SK-N-SH treated with all-trans-retinoic acid at 6 μM for 48 hours (cell line): ENCODE data around the gene ABCD3.

Experiments used
- ATAC-seq: fragments of 200-7000 bp; cut with Tn5 transposase; 3 replicates; pipeline ENCODE4 v1.9.1; 2020; ENCODE audit warnings: mild to moderate bottlenecking, moderate library complexity
- ARNTL ChIP-seq: fragments of 450-650 bp; formaldehyde crosslinking; IDR thresholded peaks from 2 replicates; pipeline ENCODE4 v1.5.0; 2020; ENCODE audit warnings: low read depth, mild to moderate bottlenecking, moderate library complexity, borderline replicate concordance
- BACH2 ChIP-seq: fragments of 250-450 bp; sonication (Bioruptor Pico); IDR thresholded peaks from 2 replicates; pipeline ENCODE4 v1.9.0; 2021; ENCODE audit warnings: mild to moderate bottlenecking, borderline replicate concordance
- CSDC2 ChIP-seq: fragments of 250-450 bp; sonication (Bioruptor Pico); IDR thresholded peaks from 2 replicates; pipeline ENCODE4 v1.5.0; 2020; ENCODE audit warnings: mild to moderate bottlenecking, moderate library complexity
- CSRNP3 ChIP-seq: fragments of 250-450 bp; sonication (Bioruptor Pico); IDR thresholded peaks from 2 replicates; pipeline ENCODE4 v1.5.1; 2021; ENCODE audit warnings: mild to moderate bottlenecking, moderate library complexity
- ESRRG ChIP-seq: fragments of 250-450 bp; sonication (Bioruptor Pico); IDR thresholded peaks from 2 replicates; pipeline ENCODE4 v1.6.1; 2021; ENCODE audit warnings: mild to moderate bottlenecking
- GLIS3 ChIP-seq: fragments of 250-450 bp; sonication (Bioruptor Pico); IDR thresholded peaks from 2 replicates; pipeline ENCODE4 v1.5.0; 2020; ENCODE audit warnings: mild to moderate bottlenecking, moderate library complexity
- ISL1 ChIP-seq: fragments of 250-450 bp; sonication (Bioruptor Pico); IDR thresholded peaks from 2 replicates; pipeline ENCODE4 v2.1.2; 2022; ENCODE audit warnings: mild to moderate bottlenecking, moderate library complexity
- OSR1 ChIP-seq: fragments of 250-450 bp; sonication (Bioruptor Pico); IDR thresholded peaks from 2 replicates; pipeline ENCODE4 v1.8.0; 2022; ENCODE audit warnings: moderate library complexity, mild to moderate bottlenecking, inconsistent platforms
- POU6F1 ChIP-seq: fragments of 250-450 bp; sonication (Bioruptor Pico); IDR thresholded peaks from 2 replicates; pipeline ENCODE4 v1.8.0; 2021; ENCODE audit warnings: low read depth, mild to moderate bottlenecking, moderate library complexity, borderline replicate concordance
- PPARA ChIP-seq: fragments of 250-450 bp; sonication (Bioruptor Pico); IDR thresholded peaks from 2 replicates; pipeline ENCODE4 v1.5.0; 2020; ENCODE audit warnings: mild to moderate bottlenecking, borderline replicate concordance
- RARB ChIP-seq: fragments of 250-450 bp; sonication (Bioruptor Pico); IDR thresholded peaks from 2 replicates; pipeline ENCODE4 v1.8.0; 2021; ENCODE audit warnings: mild to moderate bottlenecking, moderate library complexity
- SNAI2 ChIP-seq: fragments of 250-450 bp; sonication (Bioruptor Pico); IDR thresholded peaks from 2 replicates; pipeline ENCODE4 v1.5.0; 2020; ENCODE audit warnings: mild to moderate bottlenecking, moderate library complexity
- TCF4 ChIP-seq: fragments of 250-450 bp; sonication (Bioruptor Pico); IDR thresholded peaks from 2 replicates; pipeline ENCODE4 v1.8.0; 2021; ENCODE audit warnings: mild to moderate bottlenecking, moderate library complexity, borderline replicate concordance
- TSHZ2 ChIP-seq: fragments of 250-450 bp; sonication (Bioruptor Pico); IDR thresholded peaks from 2 replicates; pipeline ENCODE4 v1.5.0; 2020; ENCODE audit warnings: mild to moderate bottlenecking, moderate library complexity
- ZC3H10 ChIP-seq: fragments of 250-450 bp; sonication (Bioruptor Pico); IDR thresholded peaks from 2 replicates; pipeline ENCODE4 v1.5.1; 2021; ENCODE audit warnings: mild to moderate bottlenecking, moderate library complexity
- ZNF565 ChIP-seq: fragments of 450-650 bp; formaldehyde crosslinking; conservative IDR thresholded peaks from 2 replicates; pipeline ENCODE4 v1.5.0; 2020; ENCODE audit warnings: low read depth, mild to moderate bottlenecking, moderate library complexity
- ZNF70 ChIP-seq: fragments of 450-650 bp; formaldehyde crosslinking; IDR thresholded peaks from 2 replicates; pipeline ENCODE4 v1.5.0; 2020; ENCODE audit warnings: mild to moderate bottlenecking, moderate library complexity
- ZNF8 ChIP-seq: fragments of 450-650 bp; formaldehyde crosslinking; IDR thresholded peaks from 2 replicates; pipeline ENCODE4 v1.5.0; 2020; ENCODE audit warnings: mild to moderate bottlenecking, moderate library complexity
- TF ChIP-seq, protein P1 (sequence below): fragments of 250-450 bp; sonication (Bioruptor Pico); IDR thresholded peaks from 2 replicates; pipeline ENCODE4 v1.5.1; 2020; ENCODE audit warnings: low read depth, mild to moderate bottlenecking, moderate library complexity
- TF ChIP-seq, protein P2 (sequence below): fragments of 250-450 bp; sonication (Bioruptor Pico); IDR thresholded peaks from 2 replicates; pipeline ENCODE4 v1.8.0; 2020; ENCODE audit warnings: mild to moderate bottlenecking, moderate library complexity, borderline replicate concordance

The ABCD3 gene

DNA sequence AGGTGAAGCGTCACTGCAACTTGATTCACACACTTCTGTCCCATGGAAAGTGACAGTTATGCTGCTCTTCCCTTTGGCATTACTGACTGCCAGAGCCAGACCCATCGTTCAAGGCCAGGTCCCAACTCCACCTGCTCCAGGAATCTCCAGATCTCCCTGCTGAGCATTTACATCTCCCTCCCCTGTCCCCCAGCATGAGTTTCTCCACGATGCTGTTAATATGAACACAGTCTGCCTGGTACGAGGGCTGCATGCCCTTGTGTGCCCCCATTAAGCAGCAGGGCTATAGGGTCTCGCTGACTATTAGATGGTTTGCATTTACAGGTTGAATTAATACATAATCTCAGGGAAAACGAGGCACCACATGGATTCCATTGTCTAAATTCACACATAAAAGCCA is 119.1 kb downstream of the ABCD3 start:
- no peak for ATAC-seq
- TF ChIP-seq SNAI2 (CRISPR knock-in tag), result no peak
- TF ChIP-seq, protein P1, sequence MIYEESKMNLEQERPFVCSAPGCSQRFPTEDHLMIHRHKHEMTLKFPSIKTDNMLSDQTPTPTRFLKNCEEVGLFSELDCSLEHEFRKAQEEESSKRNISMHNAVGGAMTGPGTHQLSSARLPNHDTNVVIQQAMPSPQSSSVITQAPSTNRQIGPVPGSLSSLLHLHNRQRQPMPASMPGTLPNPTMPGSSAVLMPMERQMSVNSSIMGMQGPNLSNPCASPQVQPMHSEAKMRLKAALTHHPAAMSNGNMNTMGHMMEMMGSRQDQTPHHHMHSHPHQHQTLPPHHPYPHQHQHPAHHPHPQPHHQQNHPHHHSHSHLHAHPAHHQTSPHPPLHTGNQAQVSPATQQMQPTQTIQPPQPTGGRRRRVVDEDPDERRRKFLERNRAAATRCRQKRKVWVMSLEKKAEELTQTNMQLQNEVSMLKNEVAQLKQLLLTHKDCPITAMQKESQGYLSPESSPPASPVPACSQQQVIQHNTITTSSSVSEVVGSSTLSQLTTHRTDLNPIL (CRISPR knock-in tag), result no peak
- no peak for TF ChIP-seq CSRNP3 (CRISPR knock-in tag)
- TF ChIP-seq ESRRG (CRISPR knock-in tag), result no peak
- TF ChIP-seq POU6F1, result no peak
- no peak for TF ChIP-seq OSR1 (CRISPR knock-in tag)
- no peak for TF ChIP-seq TSHZ2

DNA sequence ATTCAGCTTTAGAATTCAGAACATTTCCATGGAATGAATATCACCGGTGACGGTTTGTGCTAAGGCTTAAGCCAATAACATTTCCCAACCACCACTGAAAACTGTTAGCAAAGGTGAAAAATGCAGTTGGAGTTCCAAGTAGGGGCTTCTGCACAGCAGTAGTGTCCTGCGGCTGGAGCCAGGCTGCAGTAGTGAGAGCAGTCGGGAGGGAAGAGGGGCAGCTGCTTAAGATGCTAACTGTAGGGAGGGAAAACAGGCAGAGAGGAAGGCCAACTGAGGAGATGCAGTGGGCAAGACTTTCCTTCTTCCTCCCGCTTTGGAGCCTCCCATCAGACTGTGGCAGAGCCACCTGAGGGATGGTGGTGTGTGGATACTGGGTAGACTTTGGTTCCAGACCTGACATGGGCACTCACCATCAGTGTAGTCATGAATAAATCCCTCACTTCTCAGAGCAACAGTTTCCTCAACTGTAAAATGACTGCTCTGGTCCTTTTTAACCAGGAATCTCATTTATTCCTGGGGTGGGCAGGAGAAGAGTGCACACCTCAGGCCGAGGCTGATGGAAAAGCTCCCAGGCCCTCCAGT is 120.1 kb downstream of the ABCD3 start:
- no peak for ATAC-seq
- no peak for TF ChIP-seq RARB
- TF ChIP-seq TCF4 (CRISPR knock-in tag), result no peak
- no peak for TF ChIP-seq ZNF8 (CRISPR knock-in tag)
- no peak for TF ChIP-seq ISL1 (CRISPR knock-in tag)
- TF ChIP-seq PPARA (CRISPR knock-in tag), result no peak
- TF ChIP-seq, protein P1 (CRISPR knock-in tag), result no peak
- TF ChIP-seq ZNF70, result no peak
- no peak for TF ChIP-seq GLIS3
- TF ChIP-seq, protein P2, sequence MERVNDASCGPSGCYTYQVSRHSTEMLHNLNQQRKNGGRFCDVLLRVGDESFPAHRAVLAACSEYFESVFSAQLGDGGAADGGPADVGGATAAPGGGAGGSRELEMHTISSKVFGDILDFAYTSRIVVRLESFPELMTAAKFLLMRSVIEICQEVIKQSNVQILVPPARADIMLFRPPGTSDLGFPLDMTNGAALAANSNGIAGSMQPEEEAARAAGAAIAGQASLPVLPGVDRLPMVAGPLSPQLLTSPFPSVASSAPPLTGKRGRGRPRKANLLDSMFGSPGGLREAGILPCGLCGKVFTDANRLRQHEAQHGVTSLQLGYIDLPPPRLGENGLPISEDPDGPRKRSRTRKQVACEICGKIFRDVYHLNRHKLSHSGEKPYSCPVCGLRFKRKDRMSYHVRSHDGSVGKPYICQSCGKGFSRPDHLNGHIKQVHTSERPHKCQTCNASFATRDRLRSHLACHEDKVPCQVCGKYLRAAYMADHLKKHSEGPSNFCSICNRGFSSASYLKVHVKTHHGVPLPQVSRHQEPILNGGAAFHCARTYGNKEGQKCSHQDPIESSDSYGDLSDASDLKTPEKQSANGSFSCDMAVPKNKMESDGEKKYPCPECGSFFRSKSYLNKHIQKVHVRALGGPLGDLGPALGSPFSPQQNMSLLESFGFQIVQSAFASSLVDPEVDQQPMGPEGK, result no peak
- no peak for TF ChIP-seq ZC3H10 (CRISPR knock-in tag)
- no peak for TF ChIP-seq ARNTL (CRISPR knock-in tag)
- no peak for TF ChIP-seq CSDC2 (CRISPR knock-in tag)
- TF ChIP-seq CSRNP3 (CRISPR knock-in tag), result no peak
- TF ChIP-seq BACH2 (CRISPR knock-in tag), result no peak
- no peak for TF ChIP-seq TSHZ2
- no peak for TF ChIP-seq ESRRG (CRISPR knock-in tag)
- TF ChIP-seq ZNF565 (CRISPR knock-in tag), result no peak
- TF ChIP-seq, all 23 proteins: peak for 0
